HepG2 (cell line): ENCODE data around the gene ILKAP. TPM values are rescaled to one million over a fixed set of nuclear protein-coding genes. Genes with fewer than 3 reads are reported as not detected.

Experiments
- ADNP ChIP-seq: sonication (generic); formaldehyde crosslinking; IDR thresholded peaks from 2 replicates; pipeline ENCODE4 v1.4.0; 2020; ENCODE audit warnings: missing genetic modification reagents
- FOSL1 ChIP-seq: sonication (generic); formaldehyde crosslinking; IDR thresholded peaks from 2 replicates; pipeline ENCODE4 v1.9.0; 2021; ENCODE audit warnings: missing genetic modification reagents, borderline replicate concordance
- FOXO1 ChIP-seq: sonication (generic); formaldehyde crosslinking; IDR thresholded peaks from 2 replicates; pipeline ENCODE4 v1.4.0; 2020; ENCODE audit warnings: missing genetic modification reagents
- HHEX ChIP-seq: IDR thresholded peaks from 2 replicates; pipeline ENCODE4 v1.6.1; 2016; ENCODE audit warnings: control low read depth
- KLF12 ChIP-seq: sonication (generic); formaldehyde crosslinking; IDR thresholded peaks from 2 replicates; pipeline ENCODE4 v1.4.0; 2020; ENCODE audit warnings: missing genetic modification reagents, borderline replicate concordance
- KLF6 ChIP-seq: IDR thresholded peaks from 2 replicates; pipeline ENCODE4 v1.8.0; 2016; ENCODE audit warnings: missing biosample characterization, missing genetic modification reagents
- MBD4 ChIP-seq: IDR thresholded peaks from 2 replicates; pipeline ENCODE4 v1.6.1; 2012; ENCODE audit warnings: low read length, inconsistent platforms, borderline replicate concordance
- MXI1 ChIP-seq: IDR thresholded peaks from 3 replicates; pipeline ENCODE4 v1.6.1; 2012; ENCODE audit warnings: low read depth, low read length, inconsistent platforms, borderline replicate concordance
- NFE2L2 ChIP-seq: fragments of 150-350 bp; IDR thresholded peaks from 2 replicates; pipeline ENCODE4 v1.6.1; 2014; ENCODE audit warnings: low read length
- PLRG1 ChIP-seq: fragments of 450-650 bp; conservative IDR thresholded peaks from 2 replicates; pipeline ENCODE4 v1.6.1; 2016
- SALL2 ChIP-seq: sonication (generic); formaldehyde crosslinking; IDR thresholded peaks from 2 replicates; pipeline ENCODE4 v1.8.1; 2023; ENCODE audit warnings: mild to moderate bottlenecking, missing genetic modification reagents, inconsistent platforms
- SIN3A ChIP-seq: IDR thresholded peaks from 2 replicates; pipeline ENCODE4 v1.6.1; 2011; ENCODE audit warnings: low read depth, mild to moderate bottlenecking, control low read depth, low read length, borderline replicate concordance
- SP5 ChIP-seq: IDR thresholded peaks from 2 replicates; pipeline ENCODE4 v1.6.1; 2016; ENCODE audit warnings: low read depth, borderline replicate concordance
- ZEB1 ChIP-seq: IDR thresholded peaks from 2 replicates; pipeline ENCODE4 v1.6.1; 2012; ENCODE audit warnings: mild to moderate bottlenecking, low read depth, inconsistent platforms; ENCODE audit not compliant: insufficient replicate concordance
- ZFP90 ChIP-seq: sonication (generic); formaldehyde crosslinking; IDR thresholded peaks from 2 replicates; pipeline ENCODE4 v1.8.0; 2022; ENCODE audit warnings: missing genetic modification reagents, mild to moderate bottlenecking, inconsistent platforms, borderline replicate concordance
- ZKSCAN5 ChIP-seq: sonication (generic); formaldehyde crosslinking; IDR thresholded peaks from 2 replicates; pipeline ENCODE4 v1.5.1; 2020; ENCODE audit warnings: mild to moderate bottlenecking, missing genetic modification reagents
- ZNF333 ChIP-seq: sonication (generic); formaldehyde crosslinking; IDR thresholded peaks from 2 replicates; pipeline ENCODE4 v1.4.0; 2020; ENCODE audit warnings: mild to moderate bottlenecking, missing genetic modification reagents, borderline replicate concordance
- ZNF484 ChIP-seq: sonication (generic); formaldehyde crosslinking; IDR thresholded peaks from 2 replicates; pipeline ENCODE4 v1.5.1; 2020; ENCODE audit warnings: mild to moderate bottlenecking, low read depth, missing genetic modification reagents, borderline replicate concordance
- ZNF792 ChIP-seq: IDR thresholded peaks from 2 replicates; pipeline ENCODE4 v1.6.1; 2016
- ZNF850 ChIP-seq: sonication (generic); formaldehyde crosslinking; conservative IDR thresholded peaks from 2 replicates; pipeline ENCODE4 v1.9.0; 2021; ENCODE audit warnings: mild to moderate bottlenecking, missing genetic modification reagents
- ZZZ3 ChIP-seq: sonication (generic); formaldehyde crosslinking; IDR thresholded peaks from 2 replicates; pipeline ENCODE4 v1.4.0; 2020; ENCODE audit warnings: missing genetic modification reagents, mild to moderate bottlenecking, borderline replicate concordance
- polyA plus RNA-seq, 8 experiments: library from polyadenylated mRNA; depleted of rRNA in 3 of 8; stranded (reverse) in 7 of 8; unstranded in 1 of 8; fragments of >200 nt; fragmentation: Illumina TruSeq in 4 of 8; extraction: Trizol in 4 of 8; gene quantifications; 2 replicates each; pipeline versions ENCODE4 v1.2.1 to v1.2.3, GENCODE V29; 2011 to 2016; ENCODE audit warnings: low read depth in 4 of 8, missing spikeins in 1 of 8, mixed read lengths in 1 of 8; ENCODE audit not compliant: insufficient read depth in 1 of 8
- total RNA-seq, 5 experiments: library from RNA; depleted of rRNA; stranded (reverse); fragments of >200 nt; fragmentation: Illumina TruSeq; extraction: Trizol; gene quantifications; 2 replicates each; pipeline ENCODE4 v1.2.3, GENCODE V29; 2016; ENCODE audit warnings: low read depth in 1 of 5
- TF ChIP-seq, protein P1 (sequence below): sonication (generic); formaldehyde crosslinking; IDR thresholded peaks from 2 replicates; pipeline ENCODE4 v1.8.0; 2022; ENCODE audit warnings: missing genetic modification reagents, low read depth, mild to moderate bottlenecking, borderline replicate concordance
- TF ChIP-seq, protein P2 (sequence below): sonication (generic); formaldehyde crosslinking; IDR thresholded peaks from 2 replicates; pipeline ENCODE4 v1.5.1; 2020; ENCODE audit warnings: missing genetic modification reagents, mild to moderate bottlenecking, borderline replicate concordance
- TF ChIP-seq, protein P3 (sequence below): sonication (generic); formaldehyde crosslinking; IDR thresholded peaks from 2 replicates; pipeline ENCODE4 v1.5.1; 2020; ENCODE audit warnings: missing genetic modification reagents, mild to moderate bottlenecking, borderline replicate concordance
- TF ChIP-seq, protein P4 (sequence below): sonication (generic); formaldehyde crosslinking; IDR thresholded peaks from 2 replicates; pipeline ENCODE4 v1.4.0; 2020; ENCODE audit warnings: missing genetic modification reagents

ILKAP gene
- total and polyA plus RNA-seq, 2 of the 13 experiments (the other 11 are each of a cell fraction or from before 2014, with no cell fraction given): 29.6 to 33.1 TPM

DNA sequence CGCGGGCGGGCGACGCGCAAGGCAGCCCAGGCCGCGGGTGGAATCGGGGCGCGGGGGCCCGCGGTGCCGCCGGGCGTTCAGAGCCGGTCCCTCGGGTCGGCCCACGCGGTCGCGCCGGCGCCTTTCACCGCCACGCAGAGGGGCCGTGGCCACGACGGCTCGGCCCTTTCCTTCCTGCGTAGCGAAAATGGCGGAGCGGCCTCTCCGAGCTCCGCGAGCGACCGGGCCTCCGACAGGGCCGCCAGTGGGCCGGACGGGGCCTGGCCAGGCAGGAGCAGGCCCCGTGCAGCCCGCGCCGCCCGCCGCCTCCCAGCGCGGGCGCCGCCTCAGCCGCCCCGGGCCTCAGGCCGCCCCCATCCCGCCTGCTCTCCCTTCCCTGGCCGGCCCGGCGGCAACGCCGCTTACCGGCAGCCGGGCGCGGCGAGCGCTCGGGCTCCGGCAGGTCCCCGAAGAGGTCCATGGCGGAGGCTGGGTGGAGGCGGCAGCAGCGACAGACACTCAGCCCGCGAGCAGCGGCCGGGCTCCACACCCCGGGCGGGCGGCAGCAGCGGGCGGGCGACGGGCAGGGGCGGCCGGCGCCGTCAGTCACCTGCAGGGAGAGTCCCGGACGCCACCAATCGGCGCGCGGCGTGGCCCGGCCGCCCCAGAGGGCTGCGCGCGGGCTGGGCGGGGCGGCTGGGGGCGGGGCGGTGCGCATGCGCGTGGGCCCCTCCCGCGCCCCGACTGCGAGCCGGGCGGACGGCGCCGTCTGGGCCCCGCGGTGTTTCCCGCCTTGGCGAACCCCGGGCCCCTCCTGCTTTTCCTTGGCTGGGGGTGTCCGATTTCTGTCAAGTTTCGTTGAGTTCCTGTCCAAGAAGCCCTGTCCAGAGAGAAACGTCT, at the start of gene ILKAP (continued):
- TF ChIP-seq ZFP90 (CRISPR knock-in tag) (no peak; the same call in 1 of the 2 replicates), KLF6 (CRISPR knock-in tag) (peak; percentile 49; the same call in 1 of the 2 replicates), ZNF333 (CRISPR knock-in tag) (no peak), FOXO1 (CRISPR knock-in tag) (no peak), ZKSCAN5 (CRISPR knock-in tag) (no peak), SP5 (CRISPR knock-in tag) (peak; percentile 44), MXI1 (peak; percentile 23; the same call in 1 of the 3 replicates), PLRG1 (no peak), SALL2 (CRISPR knock-in tag) (peak; percentile 74; the same call in 1 of the 2 replicates), MBD4 (no peak), NFE2L2 (no peak), ZEB1 (no peak), ADNP (CRISPR knock-in tag) (no peak), ZNF484 (CRISPR knock-in tag) (no peak), SIN3A (peak; percentile 71; the same call in 1 of the 2 replicates), ZZZ3 (CRISPR knock-in tag) (no peak), FOSL1 (CRISPR knock-in tag) (no peak), ZNF850 (no peak), ZNF792 (CRISPR knock-in tag) (0 out of 2 replicates have a peak, but pooled peaks have one; percentile 48), KLF12 (CRISPR knock-in tag) (0 out of 2 replicates have a peak, but pooled peaks have one; percentile 53), HHEX (CRISPR knock-in tag) (no peak)
- TF ChIP-seq, protein P1, sequence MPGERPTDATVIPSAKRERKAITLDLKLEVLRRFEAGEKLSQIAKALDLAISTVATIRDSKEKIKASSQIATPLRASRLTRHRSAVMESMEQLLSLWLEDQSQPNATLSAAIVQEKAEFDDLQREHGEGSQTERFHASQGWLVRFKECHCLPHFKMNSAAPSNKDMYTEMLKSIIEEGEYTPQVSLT (CRISPR knock-in tag): no peak
- TF ChIP-seq, protein P2, sequence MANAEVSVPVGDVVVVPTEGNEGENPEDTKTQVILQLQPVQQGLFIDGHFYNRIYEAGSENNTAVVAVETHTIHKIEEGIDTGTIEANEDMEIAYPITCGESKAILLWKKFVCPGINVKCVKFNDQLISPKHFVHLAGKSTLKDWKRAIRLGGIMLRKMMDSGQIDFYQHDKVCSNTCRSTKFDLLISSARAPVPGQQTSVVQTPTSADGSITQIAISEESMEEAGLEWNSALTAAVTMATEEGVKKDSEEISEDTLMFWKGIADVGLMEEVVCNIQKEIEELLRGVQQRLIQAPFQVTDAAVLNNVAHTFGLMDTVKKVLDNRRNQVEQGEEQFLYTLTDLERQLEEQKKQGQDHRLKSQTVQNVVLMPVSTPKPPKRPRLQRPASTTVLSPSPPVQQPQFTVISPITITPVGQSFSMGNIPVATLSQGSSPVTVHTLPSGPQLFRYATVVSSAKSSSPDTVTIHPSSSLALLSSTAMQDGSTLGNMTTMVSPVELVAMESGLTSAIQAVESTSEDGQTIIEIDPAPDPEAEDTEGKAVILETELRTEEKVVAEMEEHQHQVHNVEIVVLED (CRISPR knock-in tag): no peak
- TF ChIP-seq, protein P3, sequence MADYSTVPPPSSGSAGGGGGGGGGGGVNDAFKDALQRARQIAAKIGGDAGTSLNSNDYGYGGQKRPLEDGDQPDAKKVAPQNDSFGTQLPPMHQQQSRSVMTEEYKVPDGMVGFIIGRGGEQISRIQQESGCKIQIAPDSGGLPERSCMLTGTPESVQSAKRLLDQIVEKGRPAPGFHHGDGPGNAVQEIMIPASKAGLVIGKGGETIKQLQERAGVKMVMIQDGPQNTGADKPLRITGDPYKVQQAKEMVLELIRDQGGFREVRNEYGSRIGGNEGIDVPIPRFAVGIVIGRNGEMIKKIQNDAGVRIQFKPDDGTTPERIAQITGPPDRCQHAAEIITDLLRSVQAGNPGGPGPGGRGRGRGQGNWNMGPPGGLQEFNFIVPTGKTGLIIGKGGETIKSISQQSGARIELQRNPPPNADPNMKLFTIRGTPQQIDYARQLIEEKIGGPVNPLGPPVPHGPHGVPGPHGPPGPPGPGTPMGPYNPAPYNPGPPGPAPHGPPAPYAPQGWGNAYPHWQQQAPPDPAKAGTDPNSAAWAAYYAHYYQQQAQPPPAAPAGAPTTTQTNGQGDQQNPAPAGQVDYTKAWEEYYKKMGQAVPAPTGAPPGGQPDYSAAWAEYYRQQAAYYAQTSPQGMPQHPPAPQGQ (CRISPR knock-in tag): no peak
- TF ChIP-seq, protein P4, sequence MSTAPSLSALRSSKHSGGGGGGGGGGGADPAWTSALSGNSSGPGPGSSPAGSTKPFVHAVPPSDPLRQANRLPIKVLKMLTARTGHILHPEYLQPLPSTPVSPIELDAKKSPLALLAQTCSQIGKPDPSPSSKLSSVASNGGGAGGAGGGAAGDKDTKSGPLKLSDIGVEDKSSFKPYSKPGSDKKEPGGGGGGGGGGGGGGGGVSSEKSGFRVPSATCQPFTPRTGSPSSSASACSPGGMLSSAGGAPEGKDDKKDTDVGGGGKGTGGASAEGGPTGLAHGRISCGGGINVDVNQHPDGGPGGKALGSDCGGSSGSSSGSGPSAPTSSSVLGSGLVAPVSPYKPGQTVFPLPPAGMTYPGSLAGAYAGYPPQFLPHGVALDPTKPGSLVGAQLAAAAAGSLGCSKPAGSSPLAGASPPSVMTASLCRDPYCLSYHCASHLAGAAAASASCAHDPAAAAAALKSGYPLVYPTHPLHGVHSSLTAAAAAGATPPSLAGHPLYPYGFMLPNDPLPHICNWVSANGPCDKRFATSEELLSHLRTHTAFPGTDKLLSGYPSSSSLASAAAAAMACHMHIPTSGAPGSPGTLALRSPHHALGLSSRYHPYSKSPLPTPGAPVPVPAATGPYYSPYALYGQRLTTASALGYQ (CRISPR knock-in tag): no peak; the same call in 1 of the 2 replicates
